Left lung (tissue), 10 donors: ENCODE measurements around the gene MARK3. TPM values are rescaled to one million over a fixed set of nuclear protein-coding genes. Genes with fewer than 3 reads are reported as not detected.

Source experiments
- ATAC-seq: fragments of 200-7000 bp; cut with Tn5 transposase; one replicate; pipeline ENCODE4 v1.9.1; 2020; ENCODE audit warnings: moderate library complexity
- DNase-seq, 4 donors: peaks; one replicate each; pipeline ENCODE4 v3.0.0-alpha.2; 2013 to 2020
- H3K27ac ChIP-seq, 2 donors: fragments of 200-600 bp; sonication (generic) in 1 of 2; one replicate each; pipeline versions ENCODE4 v1.5.0 to v1.8.0; 2020 to 2021
- H3K27me3 ChIP-seq, 2 donors: fragments of 200-600 bp; sonication (generic) in 1 of 2; one replicate each; pipeline versions ENCODE4 v1.5.0 to v1.8.0; 2020 to 2021
- H3K36me3 ChIP-seq, 2 donors: fragments of 200-600 bp; sonication (generic) in 1 of 2; one replicate each; pipeline versions ENCODE4 v1.5.0 to v1.8.0; 2020 to 2021
- H3K4me1 ChIP-seq, 2 donors: fragments of 200-600 bp; one replicate each; pipeline ENCODE4 v1.8.0; 2021
- H3K4me3 ChIP-seq, 2 donors: fragments of 200-600 bp; sonication (generic) in 1 of 2; one replicate each; pipeline versions ENCODE4 v1.5.0 to v1.8.0; 2020 to 2021; ENCODE audit warnings: mild to moderate bottlenecking in 1 of 2
- H3K9me3 ChIP-seq, 2 donors: fragments of 200-600 bp; sonication (generic) in 1 of 2; one replicate each; pipeline versions ENCODE4 v1.5.0 to v1.8.0; 2020 to 2021
- CTCF ChIP-seq, 2 donors: fragments of 200-600 bp; sonication (generic) in 1 of 2; IDR thresholded peaks; one replicate each; pipeline versions ENCODE4 v1.5.0 to v1.8.0; 2021; ENCODE audit warnings: antibody characterized with exemption in 2 of 2
- intact Hi-C, 2 donors: fragments of 100-400 bp; cut with DNase I; formaldehyde crosslinking; loops; one replicate each; pipeline versions ENCODE4 v1.11.2 to v1.14.2; 2022
- polyA plus RNA-seq, 6 donors: library from polyadenylated mRNA; unstranded; fragments of 120-200 nt; gene quantifications; one replicate each; pipeline ENCODE4 v1.2.1, GENCODE V29; 2013; ENCODE audit not compliant: insufficient read length in 6 of 6
- total RNA-seq, 2 donors: library from RNA; stranded (reverse); fragmentation: NEBNext Ultra II Directional; extraction: Animal tissue kit (Norgen Biotek cat#: 25700); gene quantifications; one replicate each; pipeline ENCODE4 v1.2.1, GENCODE V29; 2021
- donor health status: DM: no; HTN: yes; CAD: no.
- donor health status: DM: no; HTN: no; CAD: no.

MARK3 gene
- total and polyA plus RNA-seq, 8 donors, result 78.8 to 135 (median 122) TPM

DNA sequence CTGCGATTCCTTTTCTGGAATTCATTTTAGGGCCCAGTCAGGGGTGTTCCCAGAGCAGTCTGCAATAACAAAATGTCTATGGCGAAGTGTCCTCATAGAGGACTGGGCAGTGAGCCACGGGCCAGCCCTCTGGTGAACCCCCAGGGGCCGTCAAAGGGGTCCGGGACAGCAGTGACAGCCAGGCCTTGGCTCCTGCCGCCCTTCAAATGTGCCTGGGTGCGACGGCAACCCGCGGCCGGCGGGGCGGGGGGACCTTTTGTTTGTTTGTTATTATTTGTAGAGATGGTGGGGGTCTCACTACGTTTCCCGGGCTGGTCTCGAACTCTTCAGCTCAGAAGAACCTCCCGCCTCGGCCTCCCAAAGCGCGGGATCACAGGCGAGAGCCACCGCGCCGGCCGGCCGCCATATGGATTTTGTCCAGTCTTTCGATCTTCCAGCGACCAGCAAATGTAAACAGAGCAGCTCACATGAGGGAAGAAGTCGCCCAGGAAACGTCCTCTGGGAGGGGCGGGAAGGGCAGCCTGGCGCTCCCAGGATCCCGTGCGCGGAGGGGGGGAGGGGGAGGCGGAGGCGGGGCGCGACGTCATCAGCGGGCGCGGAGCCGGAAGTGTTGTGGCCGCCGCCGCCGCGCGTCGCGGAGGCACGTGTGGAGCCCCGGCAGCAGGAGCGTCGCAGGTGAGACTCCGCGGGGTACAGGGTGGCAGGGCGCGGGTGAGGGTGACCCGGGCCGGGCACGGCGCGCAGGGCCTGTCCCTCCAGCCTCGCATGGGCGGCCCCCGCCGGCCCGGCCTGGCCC lies 143.6 kb downstream of the MARK3 start, which contains the start of gene TRMT61A:
Gene TRMT61A (plus strand): TSS at position 610 of the 796 bp plus-strand sequence. CDS start 783 bp downstream, outside the sequence.
- peak; percentile 94 for ATAC-seq
- no peak for TF ChIP-seq CTCF (IDR thresholded peaks at IDR 0.05)
- DNase-seq, result peak; percentile 88 to 95 (median 92)
- peak within 1 kb of the TSS; percentile 96 to 99 for H3K4me3 ChIP-seq
- H3K4me1 ChIP-seq, result peaks cover 14 to 51% of the 10 kb centered on the region in 2 donors
- intact Hi-C loops, result no loop called here
- H3K27me3 ChIP-seq, result peaks cover 0 to 10% of the 10 kb centered on the region in 2 donors
- H3K9me3 ChIP-seq, result no peaks in the 10 kb centered on the region
- H3K36me3 ChIP-seq, result peaks cover 0 to 31% of the 10 kb centered on the region in 2 donors
- H3K27ac ChIP-seq, result peak within 1 kb of the TSS; percentile 86 to 89

- DNase-seq, result no peak
- no peak for TF ChIP-seq CTCF (IDR thresholded peaks at IDR 0.05)
- intact Hi-C loops, result no loop called here
- Histone ChIP-seq H3K27ac (peak overlapping the region; percentile 58 to 86), H3K27me3 (peaks cover 0 to under 1% of the 10 kb centered on the region in 2 donors), H3K36me3 (peaks cover 0 to 40% of the 10 kb centered on the region in 2 donors), H3K9me3 (no peaks in the 10 kb centered on the region), H3K4me3 (peak overlapping the region; percentile 96 to 99), H3K4me1 (peaks cover 14 to 51% of the 10 kb centered on the region in 2 donors)
- no peak for ATAC-seq
Observed at GRCh38 chr14:103529383-103530365, 144.5 kb downstream of the MARK3 start.

DNA sequence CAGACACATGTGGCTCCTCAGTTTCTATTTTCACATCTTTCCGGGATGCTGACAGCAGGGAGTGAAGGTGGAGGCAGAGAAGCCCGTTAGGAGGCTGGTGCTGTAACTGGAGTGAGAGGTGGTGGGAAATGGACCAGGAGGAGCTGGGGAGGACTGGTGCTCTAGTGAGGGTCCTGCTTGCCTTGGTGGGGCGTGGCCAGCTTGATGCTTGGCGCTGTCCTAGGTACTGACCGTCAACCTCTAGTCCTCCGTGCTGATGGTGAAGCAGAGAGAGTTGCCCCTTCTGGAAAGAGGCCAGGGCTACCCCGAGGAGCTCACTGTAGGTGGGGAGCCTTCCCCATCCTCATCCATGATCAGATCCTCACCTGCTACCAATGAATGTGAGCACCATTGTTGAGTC lies 145.2 kb downstream of the MARK3 start:
- no peak overlapping the region for H3K27ac ChIP-seq
- H3K9me3 ChIP-seq, result no peaks in the 10 kb centered on the region
- H3K27me3 ChIP-seq, result no peaks in the 10 kb centered on the region
- peaks cover 0 to 47% of the 10 kb centered on the region in 2 donors for H3K36me3 ChIP-seq
- DNase-seq, result no peak
- TF ChIP-seq CTCF (IDR thresholded peaks at IDR 0.05), result no peak
- intact Hi-C loops, result no loop called here
- no peak for ATAC-seq
- peaks cover 14 to 51% of the 10 kb centered on the region in 2 donors for H3K4me1 ChIP-seq
- peak overlapping the region in 1 of 2 donors; percentile 99 for H3K4me3 ChIP-seq

DNA sequence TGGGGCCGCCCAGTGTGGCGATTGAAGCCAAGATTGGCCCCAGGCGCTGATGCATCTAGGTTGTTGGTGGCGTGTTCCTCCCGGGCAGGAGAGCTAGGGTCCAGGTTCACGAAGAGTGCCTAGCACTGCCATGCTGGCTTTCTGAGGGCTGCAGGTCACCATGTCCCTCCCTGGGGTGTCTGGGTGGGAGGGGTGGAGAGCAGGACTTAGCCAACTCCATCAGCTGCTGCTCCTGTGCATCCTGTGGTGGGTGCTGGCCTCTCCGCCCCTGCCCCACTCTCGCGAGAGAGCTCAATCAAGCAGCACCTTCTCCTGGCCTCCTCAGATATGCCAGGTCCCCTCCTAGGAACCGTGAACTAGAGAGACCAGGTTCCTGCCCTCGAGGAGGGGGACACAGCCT lies 145.6 kb downstream of the MARK3 start:
- H3K4me3 ChIP-seq, result no peak overlapping the region
- ATAC-seq (no peak), DNase-seq (no peak)
- no peak for TF ChIP-seq CTCF (IDR thresholded peaks at IDR 0.05)
- H3K27ac ChIP-seq, result no peak overlapping the region
- H3K4me1 ChIP-seq, result peaks cover 14 to 51% of the 10 kb centered on the region in 2 donors
- H3K27me3 ChIP-seq, result no peaks in the 10 kb centered on the region
- H3K36me3 ChIP-seq, result peaks cover 0 to 52% of the 10 kb centered on the region in 2 donors
- intact Hi-C loops, result no loop called here
- no peaks in the 10 kb centered on the region for H3K9me3 ChIP-seq
